ENCODE data around the gene DROSHA.

DNA sequence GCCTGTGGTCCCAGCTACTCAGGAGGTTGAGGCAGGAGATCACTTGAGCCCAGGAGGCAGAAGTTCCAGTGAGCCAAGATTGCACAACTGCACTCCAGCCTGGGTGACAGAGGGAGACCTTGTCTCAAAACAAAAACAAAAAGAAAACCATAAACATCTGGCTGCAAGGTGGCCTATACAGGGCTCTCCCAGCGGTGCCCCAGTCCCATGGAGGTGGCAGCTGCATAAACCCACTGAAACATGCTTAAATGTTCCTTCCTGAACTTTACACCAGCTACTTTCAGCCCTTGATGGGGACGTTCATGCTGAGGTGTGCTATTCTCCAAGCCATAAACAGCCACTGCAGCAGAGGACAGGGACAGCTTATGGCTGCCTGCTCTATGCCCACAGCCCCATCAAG, 35.6 kb downstream of the DROSHA start:
- TF ChIP-seq TAF1 (IDR thresholded peaks at IDR 0.05; ENCODE audit: borderline replicate concordance, insufficient read depth, low read length) (no peak), SIN3A (IDR thresholded peaks at IDR 0.05; ENCODE audit: borderline replicate concordance, insufficient read depth, low read length) (no peak), POLR2AphosphoS5 (IDR thresholded peaks at IDR 0.05; ENCODE audit: low read depth, low read length) (no peak)
- TF ChIP-seq, protein P1, sequence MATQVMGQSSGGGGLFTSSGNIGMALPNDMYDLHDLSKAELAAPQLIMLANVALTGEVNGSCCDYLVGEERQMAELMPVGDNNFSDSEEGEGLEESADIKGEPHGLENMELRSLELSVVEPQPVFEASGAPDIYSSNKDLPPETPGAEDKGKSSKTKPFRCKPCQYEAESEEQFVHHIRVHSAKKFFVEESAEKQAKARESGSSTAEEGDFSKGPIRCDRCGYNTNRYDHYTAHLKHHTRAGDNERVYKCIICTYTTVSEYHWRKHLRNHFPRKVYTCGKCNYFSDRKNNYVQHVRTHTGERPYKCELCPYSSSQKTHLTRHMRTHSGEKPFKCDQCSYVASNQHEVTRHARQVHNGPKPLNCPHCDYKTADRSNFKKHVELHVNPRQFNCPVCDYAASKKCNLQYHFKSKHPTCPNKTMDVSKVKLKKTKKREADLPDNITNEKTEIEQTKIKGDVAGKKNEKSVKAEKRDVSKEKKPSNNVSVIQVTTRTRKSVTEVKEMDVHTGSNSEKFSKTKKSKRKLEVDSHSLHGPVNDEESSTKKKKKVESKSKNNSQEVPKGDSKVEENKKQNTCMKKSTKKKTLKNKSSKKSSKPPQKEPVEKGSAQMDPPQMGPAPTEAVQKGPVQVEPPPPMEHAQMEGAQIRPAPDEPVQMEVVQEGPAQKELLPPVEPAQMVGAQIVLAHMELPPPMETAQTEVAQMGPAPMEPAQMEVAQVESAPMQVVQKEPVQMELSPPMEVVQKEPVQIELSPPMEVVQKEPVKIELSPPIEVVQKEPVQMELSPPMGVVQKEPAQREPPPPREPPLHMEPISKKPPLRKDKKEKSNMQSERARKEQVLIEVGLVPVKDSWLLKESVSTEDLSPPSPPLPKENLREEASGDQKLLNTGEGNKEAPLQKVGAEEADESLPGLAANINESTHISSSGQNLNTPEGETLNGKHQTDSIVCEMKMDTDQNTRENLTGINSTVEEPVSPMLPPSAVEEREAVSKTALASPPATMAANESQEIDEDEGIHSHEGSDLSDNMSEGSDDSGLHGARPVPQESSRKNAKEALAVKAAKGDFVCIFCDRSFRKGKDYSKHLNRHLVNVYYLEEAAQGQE (IDR thresholded peaks at IDR 0.05; ENCODE audit: insufficient read depth in 1 of 2, low read depth in 2 of 2, low read length in 2 of 2), result no peak
